Superior temporal gyrus (tissue), 1 donor: ENCODE results near the gene CEP41.

Source experiments
- DNase-seq: peaks from one replicate; pipeline ENCODE4 v3.0.0-alpha.2; 2016; ENCODE audit errors: extremely low spot score

The CEP41 gene

GRCh38 chr7:130352194-130353074, 88.4 kb downstream of the CEP41 start:
- DNase-seq = peak; percentile 38

DNA sequence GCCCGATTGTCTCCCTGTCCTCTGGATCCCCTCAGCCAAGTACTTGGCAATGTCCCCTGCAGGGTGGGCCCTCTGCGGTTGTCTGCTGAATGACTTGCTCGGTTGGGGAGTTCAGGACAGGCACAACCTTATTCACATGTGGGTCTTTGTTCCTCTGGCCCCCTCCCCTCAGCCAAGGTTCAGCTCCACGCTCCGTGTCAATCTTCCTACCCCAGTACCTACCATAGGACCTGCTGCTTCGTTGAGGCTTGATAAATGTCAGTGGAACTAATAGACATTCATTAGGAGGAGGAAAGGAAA, 89.1 kb downstream of the CEP41 start:
- no peak for DNase-seq

DNA sequence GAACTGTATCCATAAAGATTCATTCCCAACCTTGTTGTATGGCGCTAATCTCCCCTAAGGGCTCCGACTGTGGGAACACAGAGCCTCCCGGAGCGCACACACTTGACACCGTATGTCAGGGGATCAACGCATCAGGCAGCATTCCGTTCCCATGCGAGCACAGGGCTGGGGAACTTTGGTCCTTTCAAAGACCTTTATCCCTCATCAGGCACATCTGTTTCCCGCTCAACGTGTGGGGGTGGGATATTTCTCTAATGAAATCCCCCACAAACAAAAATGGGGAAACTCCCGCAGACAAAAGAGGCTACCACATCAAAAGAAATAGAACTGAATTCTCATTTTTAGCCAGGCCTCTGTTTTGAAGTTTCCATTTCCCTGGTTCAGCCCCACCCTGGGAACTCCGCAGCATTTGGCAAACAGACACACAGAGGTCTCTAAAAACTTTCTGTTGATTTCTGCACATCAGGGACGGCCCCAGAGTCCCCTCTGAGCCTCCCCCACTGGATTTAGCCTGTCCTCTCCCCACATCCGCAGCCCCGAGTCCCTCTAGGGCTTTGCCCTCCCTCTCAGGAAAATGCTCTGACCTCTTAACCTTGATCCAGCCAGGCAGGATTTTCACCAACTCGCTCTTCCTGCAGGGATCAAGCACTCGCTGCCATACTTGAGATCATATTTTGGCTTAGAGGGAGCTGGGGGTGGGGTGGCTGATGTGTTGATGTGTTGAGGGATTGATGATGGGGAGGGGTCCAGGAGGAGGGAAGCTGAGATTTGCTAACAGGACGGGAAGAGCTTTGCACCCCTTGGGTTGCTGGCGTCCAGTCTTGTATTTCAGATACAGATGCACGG, 89.6 kb downstream of the CEP41 start:
- DNase-seq = no peak

DNA sequence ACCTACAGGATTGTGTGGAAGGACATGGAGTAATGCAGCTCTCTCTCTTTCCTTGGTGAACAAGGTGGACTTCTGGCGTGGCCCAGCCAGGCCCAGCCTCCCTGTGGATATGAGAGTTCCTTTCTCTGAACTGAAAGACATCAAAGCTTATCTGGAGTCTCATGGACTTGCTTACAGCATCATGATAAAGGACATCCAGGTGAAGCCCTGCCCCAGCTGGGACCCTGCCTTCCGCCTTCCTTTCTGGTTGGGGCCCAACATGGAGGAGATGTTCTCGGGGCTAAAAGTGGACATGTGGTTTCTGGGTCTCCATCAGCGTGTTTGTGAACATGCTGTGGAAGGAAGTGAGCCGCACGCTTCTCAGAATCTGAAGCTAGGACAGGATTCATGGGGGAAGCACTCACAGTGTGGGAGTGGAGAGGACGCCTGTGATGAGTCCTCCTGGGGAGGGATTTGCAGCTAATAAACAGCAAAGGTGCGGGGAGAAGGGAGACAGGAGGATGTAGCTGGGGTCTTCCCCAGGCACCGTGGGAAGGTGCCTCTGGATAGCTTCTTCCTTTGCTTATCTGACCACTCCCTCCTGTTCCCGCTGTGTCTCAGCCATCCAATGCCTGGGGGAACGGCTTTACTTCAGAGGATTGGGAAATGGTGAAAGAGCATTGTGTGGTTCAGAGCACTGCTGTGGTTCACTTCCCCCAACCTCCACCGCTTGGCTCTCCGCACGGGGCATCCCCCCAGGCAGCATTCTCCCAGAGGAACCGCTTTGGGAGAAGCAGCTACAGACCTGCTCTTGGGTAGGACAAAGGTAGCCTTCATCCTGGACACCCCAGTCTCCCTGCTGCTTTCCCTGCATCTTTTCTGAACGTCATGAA, 90.7 kb downstream of the CEP41 start:
- no peak for DNase-seq

DNA sequence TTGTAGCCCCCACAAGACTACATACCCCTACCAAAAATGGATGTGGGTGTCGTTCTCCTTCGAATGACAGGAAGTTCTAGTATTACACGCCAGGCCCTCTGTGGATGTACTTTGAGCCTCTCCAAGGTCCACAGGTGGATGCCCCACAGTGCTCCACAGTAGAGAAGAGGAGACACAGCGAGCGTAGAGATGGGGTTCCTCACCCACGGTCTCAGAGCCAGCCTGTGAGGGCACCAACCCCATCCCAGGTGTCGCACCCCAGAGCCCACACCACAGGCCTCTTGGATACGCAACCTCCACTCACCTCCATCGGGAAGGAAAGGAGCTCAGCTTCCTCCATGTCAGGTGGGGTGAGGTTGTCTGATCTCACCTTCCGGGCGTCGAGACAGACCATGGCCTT, 93.9 kb downstream of the CEP41 start:
- no peak for DNase-seq

- no peak for DNase-seq
These were observed 94.5 kb downstream of the CEP41 start for GRCh38 chr7:130346177-130346905.

DNA sequence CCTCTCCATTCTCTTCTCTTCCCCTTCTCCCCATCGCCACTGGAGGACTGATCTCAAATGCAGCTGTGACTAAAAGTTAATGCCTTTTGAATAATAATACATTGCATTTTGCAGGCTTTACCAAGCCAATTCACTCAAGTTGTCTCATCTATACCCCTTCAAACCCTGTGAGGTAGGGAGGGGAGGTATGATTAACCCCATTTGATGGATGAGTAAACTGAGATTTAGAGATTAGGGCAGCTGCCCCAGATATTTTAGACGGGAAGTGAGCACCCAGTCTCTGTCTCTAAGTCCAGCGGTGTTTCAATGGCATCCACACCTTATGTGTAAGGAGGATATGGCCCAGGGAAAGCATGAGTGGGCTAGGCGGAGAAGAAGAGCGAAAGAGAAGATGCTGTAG, 95.1 kb downstream of the CEP41 start:
- no peak for DNase-seq

DNA sequence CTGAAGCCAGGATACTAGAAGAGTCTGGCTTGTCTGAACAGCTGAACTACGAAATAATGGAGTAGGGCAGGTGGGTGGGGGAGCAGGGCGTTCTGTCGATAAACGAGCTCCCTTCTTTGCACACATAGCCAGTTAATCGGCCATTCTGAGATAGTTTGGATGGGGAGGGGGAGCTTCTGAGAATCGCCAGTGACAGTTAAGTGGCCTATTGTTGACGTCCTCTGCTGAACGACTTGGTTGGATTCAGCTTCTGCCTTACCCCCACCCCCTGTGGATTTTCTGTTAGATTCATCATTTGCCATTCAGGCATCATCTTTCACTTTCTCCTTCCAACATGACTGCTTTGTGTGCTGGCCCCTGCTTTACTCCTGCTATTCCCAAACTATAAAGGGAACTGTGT, 95.7 kb downstream of the CEP41 start:
- no peak for DNase-seq

DNA sequence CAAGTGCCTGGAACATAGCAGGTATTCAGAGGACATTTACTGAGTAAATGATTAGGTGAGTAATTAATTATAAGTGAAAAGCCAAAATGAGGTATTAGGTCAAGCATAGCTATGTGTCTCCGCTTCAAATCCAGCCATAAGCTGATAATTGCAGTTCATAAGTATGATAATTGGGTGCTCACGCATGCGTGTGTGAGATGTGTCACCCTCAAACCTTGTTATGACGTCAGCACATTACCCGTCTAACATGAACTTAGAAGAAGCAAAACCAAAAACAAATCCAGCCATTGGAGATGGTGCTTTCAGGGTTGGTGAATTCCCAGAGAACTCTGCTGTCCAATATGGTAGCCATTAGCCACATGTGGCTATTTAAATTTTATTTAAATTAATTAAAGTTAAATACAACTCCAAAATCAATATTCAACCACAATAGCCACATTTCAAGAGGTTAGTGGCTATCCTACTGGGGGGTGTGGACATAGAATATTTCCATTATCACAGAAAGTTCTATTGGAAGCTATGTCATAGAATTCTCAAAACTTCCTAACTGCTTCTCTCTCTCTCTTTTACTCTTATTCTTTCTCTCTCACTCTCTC, 96.4 kb downstream of the CEP41 start, which contains the start of gene CPA5:
CPA5 (plus strand) TSS at position 546 of the 596 bp plus-strand sequence. CDS start 1,670 bp downstream, outside the sequence.
- no peak for DNase-seq
